ENCODE results near the gene PTX4. TPM values are rescaled to one million over a fixed set of nuclear protein-coding genes. Genes with fewer than 3 reads are reported as not detected.

Gene PTX4
- polyA plus RNA-seq, 4 donors = 0.04 to 0.07 TPM; not detected in 2

DNA sequence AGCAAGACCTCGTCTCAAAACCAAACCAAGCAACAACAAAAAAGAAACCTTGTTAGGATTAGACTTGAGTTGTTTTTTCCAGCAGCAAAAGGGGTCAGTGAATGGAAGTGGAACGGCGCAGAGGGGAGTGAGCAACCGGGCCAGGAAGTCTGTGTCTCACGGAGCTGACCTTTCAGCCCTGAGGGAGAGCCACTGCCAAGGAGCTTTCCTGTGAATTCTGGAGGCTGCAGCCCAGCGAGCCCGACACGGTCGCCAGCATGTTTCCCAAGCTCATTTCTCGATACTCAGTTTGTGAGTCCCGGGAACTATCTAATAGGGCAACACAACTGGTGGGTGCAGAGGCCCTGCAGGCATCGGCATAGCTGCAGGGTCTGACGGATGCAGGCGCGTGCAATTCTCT lies 24.0 kb upstream of the PTX4 start:
- peaks cover 0 to 46% (median 11%) of the 10 kb centered on the region in 3 donors for H3K36me3 ChIP-seq (ENCODE audit: control insufficient read depth in 3 of 3, insufficient read depth in 2 of 3, low read depth in 1 of 3, low read length in 3 of 3)
- H3K4me1 ChIP-seq (ENCODE audit: control insufficient read depth in 3 of 3, insufficient read depth in 2 of 3, low read depth in 1 of 3, low read length in 2 of 3) = no peaks in the 10 kb centered on the region
- H3K27ac ChIP-seq (ENCODE audit: low read depth in 1 of 3, low read length in 2 of 3) = no peak overlapping the region
- H3K4me3 ChIP-seq (ENCODE audit: low read depth in 1 of 3, low read length in 3 of 3) = no peak overlapping the region
- FAIRE-seq = no peak
- no peaks in the 10 kb centered on the region for H3K27me3 ChIP-seq (ENCODE audit: control insufficient read depth in 3 of 3, insufficient read depth in 3 of 3, low read length in 3 of 3)
- 86 to 93% (median 89%) methylated on average over 15 of the region's 15 CpGs for WGBS, 3 donors
- no peak for DNase-seq
- H3K9me3 ChIP-seq (ENCODE audit: control insufficient read depth in 2 of 2, insufficient read depth in 1 of 2, low read depth in 1 of 2, low read length in 1 of 2) = peaks cover 0 to 15% of the 10 kb centered on the region in 2 donors

- Histone ChIP-seq H3K4me3 (ENCODE audit: low read depth in 1 of 3, low read length in 3 of 3) (no peak overlapping the region), H3K36me3 (ENCODE audit: control insufficient read depth in 3 of 3, insufficient read depth in 2 of 3, low read depth in 1 of 3, low read length in 3 of 3) (peaks cover 0 to 54% (median 11%) of the 10 kb centered on the region in 3 donors), H3K4me1 (ENCODE audit: control insufficient read depth in 3 of 3, insufficient read depth in 2 of 3, low read depth in 1 of 3, low read length in 2 of 3) (no peaks in the 10 kb centered on the region), H3K27me3 (ENCODE audit: control insufficient read depth in 3 of 3, insufficient read depth in 3 of 3, low read length in 3 of 3) (no peaks in the 10 kb centered on the region), H3K9me3 (ENCODE audit: control insufficient read depth in 2 of 2, insufficient read depth in 1 of 2, low read depth in 1 of 2, low read length in 1 of 2) (peaks cover 0 to 15% of the 10 kb centered on the region in 2 donors), H3K27ac (ENCODE audit: low read depth in 1 of 3, low read length in 2 of 3) (no peak overlapping the region)
- WGBS, 3 donors = 80 to 89% (median 88%) methylated on average over 28 to 30 of the region's 30 CpGs
- DNase-seq (no peak), FAIRE-seq (no peak)
Observed at GRCh38 chr16:1511662-1512569, 23.2 kb upstream of the PTX4 start.

DNA sequence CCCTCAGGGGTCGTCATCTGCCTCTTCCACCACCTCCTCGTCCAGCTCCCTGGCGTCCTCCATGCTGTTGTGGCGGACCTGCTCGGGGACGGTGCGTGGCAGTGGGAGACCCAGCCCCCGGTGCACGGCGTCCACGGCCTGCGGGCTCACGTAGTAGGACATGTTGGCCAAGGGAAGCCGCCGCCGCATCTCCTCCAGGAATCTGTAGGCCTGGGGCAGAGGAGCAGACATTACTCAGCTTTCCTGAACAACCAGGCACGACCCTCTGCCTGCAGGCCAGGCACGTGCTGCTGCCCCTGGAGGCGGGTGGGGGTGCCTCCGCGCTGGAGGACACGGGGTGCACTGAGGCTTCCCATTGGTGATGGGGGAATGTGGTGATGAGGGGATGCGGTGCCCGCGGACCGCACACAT lies 22.2 kb upstream of the PTX4 start:
- no peak for FAIRE-seq
- DNase-seq = no peak
- Histone ChIP-seq H3K27me3 (ENCODE audit: control insufficient read depth in 3 of 3, insufficient read depth in 3 of 3, low read length in 3 of 3) (no peaks in the 10 kb centered on the region), H3K4me1 (ENCODE audit: control insufficient read depth in 3 of 3, insufficient read depth in 2 of 3, low read depth in 1 of 3, low read length in 2 of 3) (no peaks in the 10 kb centered on the region), H3K27ac (ENCODE audit: low read depth in 1 of 3, low read length in 2 of 3) (no peak overlapping the region), H3K36me3 (ENCODE audit: control insufficient read depth in 3 of 3, insufficient read depth in 2 of 3, low read depth in 1 of 3, low read length in 3 of 3) (peaks cover 0 to 64% (median 11%) of the 10 kb centered on the region in 3 donors), H3K4me3 (ENCODE audit: low read depth in 1 of 3, low read length in 3 of 3) (no peak overlapping the region), H3K9me3 (ENCODE audit: control insufficient read depth in 2 of 2, insufficient read depth in 1 of 2, low read depth in 1 of 2, low read length in 1 of 2) (peaks cover 0 to 15% of the 10 kb centered on the region in 2 donors)
- 92 to 95% (median 92%) methylated on average over 26 of the region's 26 CpGs for WGBS, 3 donors

- WGBS, 3 donors = 87 to 93% (median 91%) methylated on average over 10 of the region's 10 CpGs
- DNase-seq = no peak
- Histone ChIP-seq H3K36me3 (ENCODE audit: control insufficient read depth in 3 of 3, insufficient read depth in 2 of 3, low read depth in 1 of 3, low read length in 3 of 3) (peaks cover 0 to 71% (median 11%) of the 10 kb centered on the region in 3 donors), H3K9me3 (ENCODE audit: control insufficient read depth in 2 of 2, insufficient read depth in 1 of 2, low read depth in 1 of 2, low read length in 1 of 2) (peaks cover 0 to 12% of the 10 kb centered on the region in 2 donors), H3K27me3 (ENCODE audit: control insufficient read depth in 3 of 3, insufficient read depth in 3 of 3, low read length in 3 of 3) (no peaks in the 10 kb centered on the region), H3K4me3 (ENCODE audit: low read depth in 1 of 3, low read length in 3 of 3) (no peak overlapping the region), H3K27ac (ENCODE audit: low read depth in 1 of 3, low read length in 2 of 3) (peak overlapping the region in 1 of 3 donors; percentile 43), H3K4me1 (ENCODE audit: control insufficient read depth in 3 of 3, insufficient read depth in 2 of 3, low read depth in 1 of 3, low read length in 2 of 3) (no peaks in the 10 kb centered on the region)
- FAIRE-seq = no peak
Observed at GRCh38 chr16:1510272-1510671, 21.5 kb upstream of the PTX4 start.

GRCh38 chr16:1509307-1510221 lies 20.8 kb upstream of the PTX4 start:
- DNase-seq (no peak), FAIRE-seq (no peak)
- H3K4me3 ChIP-seq (ENCODE audit: low read depth in 1 of 3, low read length in 3 of 3) = no peak overlapping the region
- peaks cover 0 to 9% of the 10 kb centered on the region in 2 donors for H3K9me3 ChIP-seq (ENCODE audit: control insufficient read depth in 2 of 2, insufficient read depth in 1 of 2, low read depth in 1 of 2, low read length in 1 of 2)
- H3K27me3 ChIP-seq (ENCODE audit: control insufficient read depth in 3 of 3, insufficient read depth in 3 of 3, low read length in 3 of 3) = no peaks in the 10 kb centered on the region
- H3K4me1 ChIP-seq (ENCODE audit: control insufficient read depth in 3 of 3, insufficient read depth in 2 of 3, low read depth in 1 of 3, low read length in 2 of 3) = no peaks in the 10 kb centered on the region
- 80 to 87% (median 86%) methylated on average over 38 to 44 of the region's 44 CpGs for WGBS, 3 donors
- H3K27ac ChIP-seq (ENCODE audit: low read depth in 1 of 3, low read length in 2 of 3) = no peak overlapping the region
- H3K36me3 ChIP-seq (ENCODE audit: control insufficient read depth in 3 of 3, insufficient read depth in 2 of 3, low read depth in 1 of 3, low read length in 3 of 3) = peaks cover 0 to 77% (median 11%) of the 10 kb centered on the region in 3 donors

- no peak overlapping the region for H3K27ac ChIP-seq (ENCODE audit: low read depth in 1 of 3, low read length in 2 of 3)
- no peak for FAIRE-seq
- 82 to 83% (median 82%) methylated on average over 19 to 24 of the region's 24 CpGs for WGBS, 3 donors
- H3K27me3 ChIP-seq (ENCODE audit: control insufficient read depth in 3 of 3, insufficient read depth in 3 of 3, low read length in 3 of 3) = no peaks in the 10 kb centered on the region
- no peaks in the 10 kb centered on the region for H3K9me3 ChIP-seq (ENCODE audit: control insufficient read depth in 2 of 2, insufficient read depth in 1 of 2, low read depth in 1 of 2, low read length in 1 of 2)
- H3K4me3 ChIP-seq (ENCODE audit: low read depth in 1 of 3, low read length in 3 of 3) = no peak overlapping the region
- no peaks in the 10 kb centered on the region for H3K4me1 ChIP-seq (ENCODE audit: control insufficient read depth in 3 of 3, insufficient read depth in 2 of 3, low read depth in 1 of 3, low read length in 2 of 3)
- peaks cover 0 to 77% (median 11%) of the 10 kb centered on the region in 3 donors for H3K36me3 ChIP-seq (ENCODE audit: control insufficient read depth in 3 of 3, insufficient read depth in 2 of 3, low read depth in 1 of 3, low read length in 3 of 3)
- DNase-seq = no peak
Observed at GRCh38 chr16:1508494-1509187, 19.9 kb upstream of the PTX4 start.

DNA sequence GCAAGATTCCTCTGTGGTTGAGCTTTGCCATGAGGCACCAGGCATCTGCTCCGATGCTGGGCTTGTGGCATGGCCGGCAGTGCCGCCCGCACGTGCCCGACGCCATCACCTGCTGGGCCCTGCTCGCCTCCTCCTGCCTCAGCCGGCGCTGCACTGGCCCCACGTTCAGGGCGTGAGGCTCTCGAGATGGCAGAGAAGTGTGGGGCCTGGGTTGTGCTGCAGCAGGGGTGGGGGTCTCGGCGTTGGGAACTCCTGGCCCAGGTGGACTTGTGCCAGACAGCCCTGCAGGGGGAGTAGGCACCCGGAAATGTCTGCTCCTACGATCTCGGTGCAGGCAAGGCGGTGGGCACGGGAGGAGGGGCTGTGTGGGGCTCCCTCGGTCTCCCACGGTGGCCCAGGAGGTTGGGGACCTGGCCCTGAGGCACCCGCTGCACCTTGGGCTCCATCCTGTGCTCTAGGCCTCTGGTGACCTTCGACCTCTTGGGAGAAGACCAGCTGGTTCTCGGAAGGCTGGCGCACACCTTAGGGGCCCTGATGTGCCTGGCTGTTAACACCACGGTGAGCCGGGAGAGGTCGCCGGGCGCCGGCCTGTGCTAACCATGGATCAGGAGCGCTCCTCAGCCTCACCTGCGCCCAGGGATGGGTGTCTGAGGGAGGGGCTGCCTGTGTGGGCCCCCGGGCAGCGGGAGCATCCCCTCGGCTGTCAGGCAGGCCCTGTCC lies 17.9 kb upstream of the PTX4 start:
- WGBS, 3 donors = 81 to 88% (median 84%) methylated on average over 34 to 37 of the region's 37 CpGs
- no peaks in the 10 kb centered on the region for H3K27me3 ChIP-seq (ENCODE audit: control insufficient read depth in 3 of 3, insufficient read depth in 3 of 3, low read length in 3 of 3)
- no peak overlapping the region for H3K27ac ChIP-seq (ENCODE audit: low read depth in 1 of 3, low read length in 2 of 3)
- DNase-seq (no peak), FAIRE-seq (no peak)
- H3K4me1 ChIP-seq (ENCODE audit: control insufficient read depth in 3 of 3, insufficient read depth in 2 of 3, low read depth in 1 of 3, low read length in 2 of 3) = no peaks in the 10 kb centered on the region
- H3K4me3 ChIP-seq (ENCODE audit: low read depth in 1 of 3, low read length in 3 of 3) = no peak overlapping the region
- H3K9me3 ChIP-seq (ENCODE audit: control insufficient read depth in 2 of 2, insufficient read depth in 1 of 2, low read depth in 1 of 2, low read length in 1 of 2) = no peaks in the 10 kb centered on the region
- peaks cover 0 to 89% (median 13%) of the 10 kb centered on the region in 3 donors for H3K36me3 ChIP-seq (ENCODE audit: control insufficient read depth in 3 of 3, insufficient read depth in 2 of 3, low read depth in 1 of 3, low read length in 3 of 3)

All from small intestine (tissue), 7 donors.